Naive thymus-derived CD4-positive, alpha-beta T cell (primary cell): ENCODE results near the gene SLCO4A1. TPM values are rescaled to one million over a fixed set of nuclear protein-coding genes. Genes with fewer than 3 reads are reported as not detected.

ENCODE experiments used
- ATAC-seq: fragments of 150-1000 bp; cut with Tn5 transposase; 2 replicates; pipeline ENCODE4 v1.10.0; 2021; ENCODE audit warnings: mild to moderate bottlenecking, moderate library complexity
- CTCF ChIA-PET: fragments of 350-600 bp; sonication (Branson Sonifier 250); formaldehyde crosslinking; loops from one replicate; lab custom pipeline; 2021; ENCODE audit warnings: antibody characterized with exemption; lab: Charles Lee
- POLR2A ChIA-PET: fragments of 350-600 bp; sonication (Branson Sonifier 250); formaldehyde crosslinking; loops from one replicate; lab custom pipeline; 2021; ENCODE audit warnings: antibody characterized with exemption, inconsistent platforms; lab: Charles Lee
- DNase-seq, 9 donors: peaks; one replicate each; pipeline versions ENCODE4 v3.0.0 to v3.0.0-alpha.2; 2020 to 2022; ENCODE audit warnings: mixed read lengths in 1 of 9
- H3K27ac ChIP-seq: one replicate; pipeline ENCODE4 v1.7.0; 2013; ENCODE audit warnings: mild to moderate bottlenecking, low read depth, low read length, moderate library complexity
- H3K27me3 ChIP-seq, 2 donors: one replicate each; pipeline ENCODE4 v1.7.0; 2013; ENCODE audit warnings: low read length in 2 of 2, mild to moderate bottlenecking in 2 of 2, moderate library complexity in 2 of 2; ENCODE audit not compliant: control insufficient read depth in 2 of 2, insufficient read depth in 2 of 2
- H3K36me3 ChIP-seq, 3 experiments: 1 replicate in 2 of 3; 2 replicates in 1 of 3; pipeline ENCODE4 v1.7.0; 2013; ENCODE audit warnings: low read length in 3 of 3, mild to moderate bottlenecking in 3 of 3, moderate library complexity in 1 of 3; ENCODE audit not compliant: insufficient read depth in 3 of 3, control insufficient read depth in 2 of 3
- H3K4me1 ChIP-seq, 2 donors: one replicate each; pipeline ENCODE4 v1.7.0; 2013; ENCODE audit warnings: low read length in 2 of 2, mild to moderate bottlenecking in 2 of 2, moderate library complexity in 1 of 2; ENCODE audit not compliant: control insufficient read depth in 2 of 2, insufficient read depth in 2 of 2
- H3K4me3 ChIP-seq: 2 replicates; pipeline ENCODE4 v1.7.0; 2013; ENCODE audit warnings: mild to moderate bottlenecking, low read length
- H3K9me3 ChIP-seq, 3 experiments: 1 replicate in 2 of 3; 2 replicates in 1 of 3; pipeline ENCODE4 v1.7.0; 2013; ENCODE audit warnings: low read length in 3 of 3; ENCODE audit not compliant: control insufficient read depth in 2 of 3
- H3K27ac Mint-ChIP-seq, 9 donors: one replicate each; pipeline ENCODE4 v1.8.0; 2020 to 2022; ENCODE audit warnings: mixed read lengths in 9 of 9, mild to moderate bottlenecking in 8 of 9, moderate library complexity in 5 of 9, inconsistent platforms in 2 of 9
- H3K27me3 Mint-ChIP-seq, 5 donors: one replicate each; pipeline ENCODE4 v1.8.0; 2021 to 2022; ENCODE audit warnings: mixed read lengths in 5 of 5, mild to moderate bottlenecking in 1 of 5
- H3K36me3 Mint-ChIP-seq, 5 donors: one replicate each; pipeline ENCODE4 v1.8.0; 2020 to 2022; ENCODE audit warnings: mixed read lengths in 5 of 5, mild to moderate bottlenecking in 3 of 5, inconsistent platforms in 1 of 5
- H3K4me1 Mint-ChIP-seq, 7 donors: one replicate each; pipeline ENCODE4 v1.8.0; 2020 to 2022; ENCODE audit warnings: mixed read lengths in 7 of 7, mild to moderate bottlenecking in 3 of 7, inconsistent platforms in 1 of 7
- H3K4me3 Mint-ChIP-seq, 10 donors: one replicate each; pipeline ENCODE4 v1.8.0; 2020 to 2022; ENCODE audit warnings: mild to moderate bottlenecking in 10 of 10, mixed read lengths in 10 of 10, moderate library complexity in 6 of 10, inconsistent platforms in 2 of 10
- H3K9me3 Mint-ChIP-seq, 11 donors: one replicate each; pipeline ENCODE4 v1.8.0; 2020 to 2022; ENCODE audit warnings: mixed read lengths in 11 of 11, mild to moderate bottlenecking in 4 of 11, inconsistent platforms in 1 of 11, moderate library complexity in 1 of 11
- intact Hi-C, 2 donors: fragments of 100-400 bp; cut with micrococcal nuclease; formaldehyde crosslinking; loops; one replicate each; pipeline ENCODE4 v1.15.1; 2023
- polyA plus RNA-seq, 2 donors: library from polyadenylated mRNA; unstranded; fragments of 300-500 nt; fragmentation: Illumina TruSeq; gene quantifications; one replicate each; pipeline ENCODE4 v1.2.3, GENCODE V29; 2021
- total RNA-seq, 6 experiments: library from RNA in 5 of 6; stranded (reverse) in 5 of 6; gene quantifications; 1 replicate in 5 of 6; 2 replicates in 1 of 6; pipeline ENCODE4 v1.2.3 and lab custom pipeline; 2021 to 2026

The SLCO4A1 gene
- total and polyA plus RNA-seq, 7 experiments from 2014 or later, result 0.36 to 45.5 (median 0.92) TPM

DNA sequence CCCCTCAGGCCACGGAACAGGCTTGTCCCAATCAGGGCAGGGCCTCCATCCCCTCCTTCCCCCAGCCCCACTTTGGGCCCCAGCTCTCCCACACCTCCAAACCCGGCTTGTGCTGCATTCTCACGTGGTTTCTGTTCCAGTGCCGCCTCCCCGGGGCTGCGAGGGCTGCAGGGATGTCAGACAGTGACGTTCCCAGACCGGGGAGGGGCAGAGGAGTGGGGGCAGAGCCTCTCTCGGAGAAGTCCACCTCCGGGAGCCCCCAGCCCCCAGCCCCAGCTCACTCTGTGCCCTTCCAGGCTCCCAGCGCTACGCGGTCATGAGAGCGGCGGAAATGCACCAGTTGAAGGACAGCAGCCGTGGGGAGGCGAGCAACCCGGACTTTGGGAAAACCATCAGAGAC lies 18.5 kb downstream of the SLCO4A1 start:
- Mint-ChIP-seq H3K9me3 (no peaks in the 10 kb centered on the region), H3K4me3 (no peak overlapping the region), H3K27ac (peak overlapping the region in 1 of 9 donors; percentile 13), H3K36me3 (peaks cover 0 to 3% (median 0%) of the 10 kb centered on the region in 5 donors), H3K4me1 (peaks cover 0 to 3% (median 0%) of the 10 kb centered on the region in 7 donors), H3K27me3 (no peaks in the 10 kb centered on the region)
- intact Hi-C loops, result no loop called here
- H3K9me3 ChIP-seq, result no peaks in the 10 kb centered on the region
- no peak for ATAC-seq
- no peak for DNase-seq
- CTCF ChIA-PET, result no interaction called here
- H3K4me1 ChIP-seq, result no peaks in the 10 kb centered on the region
- H3K4me3 ChIP-seq, result no peak overlapping the region
- no peak overlapping the region for H3K27ac ChIP-seq
- POLR2A ChIA-PET, result no interaction called here
- no peaks in the 10 kb centered on the region for H3K36me3 ChIP-seq
- H3K27me3 ChIP-seq, result no peaks in the 10 kb centered on the region

DNA sequence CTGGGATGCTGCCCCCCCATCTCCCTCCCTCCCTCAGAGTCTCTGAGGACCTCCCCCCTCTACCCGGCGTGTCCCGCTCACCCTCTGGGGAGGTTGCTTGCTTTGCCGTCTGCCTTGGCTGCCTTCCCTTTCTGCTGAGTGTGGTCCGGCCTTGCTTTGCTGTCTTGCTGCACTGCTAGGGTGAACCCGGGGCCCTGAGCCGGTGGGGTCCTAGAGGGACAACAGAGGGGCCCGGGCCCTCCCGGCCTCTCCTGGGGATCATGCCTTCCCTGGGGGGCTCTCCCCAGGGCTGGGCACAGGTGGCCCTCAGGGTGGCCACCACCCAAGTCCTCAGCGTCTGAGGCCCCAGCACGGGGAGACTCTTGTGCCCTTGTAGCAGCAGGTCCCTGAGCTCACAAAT lies 19.3 kb downstream of the SLCO4A1 start:
- H3K36me3 Mint-ChIP-seq, result peaks cover 0 to 3% (median 0%) of the 10 kb centered on the region in 5 donors
- no peak overlapping the region for H3K4me3 ChIP-seq
- H3K27me3 Mint-ChIP-seq, result no peaks in the 10 kb centered on the region
- H3K4me3 Mint-ChIP-seq, result no peak overlapping the region
- H3K4me1 ChIP-seq, result no peaks in the 10 kb centered on the region
- no peaks in the 10 kb centered on the region for H3K9me3 ChIP-seq
- no peaks in the 10 kb centered on the region for H3K27me3 ChIP-seq
- no peak for ATAC-seq
- no peak for DNase-seq
- no peaks in the 10 kb centered on the region for H3K9me3 Mint-ChIP-seq
- no peaks in the 10 kb centered on the region for H3K36me3 ChIP-seq
- CTCF ChIA-PET, result no interaction called here
- intact Hi-C loops, result no loop called here
- POLR2A ChIA-PET, result no interaction called here
- no peak overlapping the region for H3K27ac Mint-ChIP-seq
- no peak overlapping the region for H3K27ac ChIP-seq
- H3K4me1 Mint-ChIP-seq, result peaks cover 0 to 3% (median 0%) of the 10 kb centered on the region in 7 donors

DNA sequence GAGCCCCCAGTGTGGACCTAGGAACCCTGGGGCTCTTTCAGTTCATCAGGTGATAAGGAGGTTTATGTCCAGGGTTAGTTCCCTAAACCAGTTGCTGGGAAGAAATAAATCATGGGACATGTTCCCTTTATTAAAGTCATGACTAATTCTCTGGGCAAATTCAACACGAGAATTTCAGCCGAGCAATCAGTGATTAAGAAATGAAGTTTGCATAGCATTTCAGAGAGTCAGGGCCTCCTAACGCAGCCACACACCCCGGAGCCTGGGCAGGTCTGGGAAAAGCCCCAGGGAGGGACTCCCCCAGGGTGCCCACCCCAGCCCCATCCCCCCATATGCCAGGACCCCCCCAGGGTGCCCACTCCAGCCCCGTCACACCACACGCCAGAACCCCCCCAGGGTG lies 20.1 kb downstream of the SLCO4A1 start:
- no peak overlapping the region for H3K27ac Mint-ChIP-seq
- intact Hi-C loops, result no loop called here
- no peak overlapping the region for H3K4me3 Mint-ChIP-seq
- Histone ChIP-seq H3K27ac (no peak overlapping the region), H3K36me3 (no peaks in the 10 kb centered on the region), H3K4me3 (no peak overlapping the region), H3K9me3 (no peaks in the 10 kb centered on the region), H3K27me3 (no peaks in the 10 kb centered on the region), H3K4me1 (no peaks in the 10 kb centered on the region)
- H3K9me3 Mint-ChIP-seq, result no peaks in the 10 kb centered on the region
- ATAC-seq (peak; percentile 38), DNase-seq (no peak)
- H3K27me3 Mint-ChIP-seq, result no peaks in the 10 kb centered on the region
- peaks cover 0 to 3% (median 0%) of the 10 kb centered on the region in 5 donors for H3K36me3 Mint-ChIP-seq
- peaks cover 0 to 5% (median 0%) of the 10 kb centered on the region in 7 donors for H3K4me1 Mint-ChIP-seq
- CTCF ChIA-PET, result no interaction called here
- POLR2A ChIA-PET, result no interaction called here

DNA sequence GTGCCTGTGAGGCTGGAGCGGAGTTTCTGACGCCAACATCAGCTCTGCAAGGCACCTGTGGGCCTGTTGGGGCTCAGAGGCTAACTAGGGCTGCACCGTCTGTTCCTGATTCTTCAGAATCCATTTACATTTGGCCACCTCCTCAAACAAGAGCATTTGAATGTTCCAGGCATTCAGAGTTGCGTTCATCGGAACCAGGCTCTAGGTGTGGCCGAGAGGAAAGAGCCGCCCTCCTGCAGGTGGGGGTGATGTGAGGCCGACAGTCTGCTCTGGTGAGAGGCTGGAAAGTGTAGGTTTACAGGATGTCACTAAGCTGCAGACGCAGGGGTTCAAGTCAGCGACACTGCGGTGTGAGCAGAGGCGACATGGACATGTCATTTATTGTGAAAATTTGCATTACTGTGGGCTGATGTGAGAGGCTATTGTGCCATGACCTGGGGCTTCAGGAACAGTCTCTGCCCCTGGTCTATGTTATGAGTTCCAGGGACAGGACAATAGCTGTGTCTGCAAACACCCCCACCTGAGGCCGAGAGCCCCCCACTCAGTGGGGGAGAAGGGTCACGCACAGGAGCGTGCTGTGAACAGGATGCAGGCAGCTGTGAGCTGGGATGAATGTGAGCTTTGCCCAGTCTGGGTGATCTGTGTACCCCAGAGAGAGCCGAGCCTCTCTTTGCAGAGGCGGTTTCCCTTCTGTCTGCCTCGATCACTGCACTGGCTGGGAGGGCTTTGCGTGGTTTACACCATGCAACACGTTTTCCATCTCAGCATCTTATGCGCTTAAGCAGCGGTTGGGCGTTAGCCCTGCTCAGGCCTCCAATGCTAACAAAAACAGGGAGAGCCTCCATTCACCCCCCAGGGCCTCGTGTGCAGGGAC lies 21.1 kb downstream of the SLCO4A1 start:
- CTCF ChIA-PET, result no interaction called here
- no peak overlapping the region for H3K27ac ChIP-seq
- peaks cover 0 to 7% (median 0%) of the 10 kb centered on the region in 5 donors for H3K36me3 Mint-ChIP-seq
- DNase-seq, result no peak
- POLR2A ChIA-PET, result interaction anchor here (0.6 kb wide), 1 partner anchor 11 kb away, joined by 5 read pairs; no protein-coding TSS in a partner anchor
- H3K9me3 ChIP-seq, result no peaks in the 10 kb centered on the region
- H3K4me3 Mint-ChIP-seq, result no peak overlapping the region
- no peak overlapping the region for H3K4me3 ChIP-seq
- intact Hi-C loops, result no loop called here
- H3K9me3 Mint-ChIP-seq, result no peaks in the 10 kb centered on the region
- H3K4me1 ChIP-seq, result no peaks in the 10 kb centered on the region
- no peak for ATAC-seq
- no peaks in the 10 kb centered on the region for H3K27me3 Mint-ChIP-seq
- no peaks in the 10 kb centered on the region for H3K36me3 ChIP-seq
- H3K27me3 ChIP-seq, result no peaks in the 10 kb centered on the region
- H3K27ac Mint-ChIP-seq, result peak overlapping the region in 1 of 9 donors; percentile 13
- peaks cover 0 to 5% (median 0%) of the 10 kb centered on the region in 7 donors for H3K4me1 Mint-ChIP-seq

DNA sequence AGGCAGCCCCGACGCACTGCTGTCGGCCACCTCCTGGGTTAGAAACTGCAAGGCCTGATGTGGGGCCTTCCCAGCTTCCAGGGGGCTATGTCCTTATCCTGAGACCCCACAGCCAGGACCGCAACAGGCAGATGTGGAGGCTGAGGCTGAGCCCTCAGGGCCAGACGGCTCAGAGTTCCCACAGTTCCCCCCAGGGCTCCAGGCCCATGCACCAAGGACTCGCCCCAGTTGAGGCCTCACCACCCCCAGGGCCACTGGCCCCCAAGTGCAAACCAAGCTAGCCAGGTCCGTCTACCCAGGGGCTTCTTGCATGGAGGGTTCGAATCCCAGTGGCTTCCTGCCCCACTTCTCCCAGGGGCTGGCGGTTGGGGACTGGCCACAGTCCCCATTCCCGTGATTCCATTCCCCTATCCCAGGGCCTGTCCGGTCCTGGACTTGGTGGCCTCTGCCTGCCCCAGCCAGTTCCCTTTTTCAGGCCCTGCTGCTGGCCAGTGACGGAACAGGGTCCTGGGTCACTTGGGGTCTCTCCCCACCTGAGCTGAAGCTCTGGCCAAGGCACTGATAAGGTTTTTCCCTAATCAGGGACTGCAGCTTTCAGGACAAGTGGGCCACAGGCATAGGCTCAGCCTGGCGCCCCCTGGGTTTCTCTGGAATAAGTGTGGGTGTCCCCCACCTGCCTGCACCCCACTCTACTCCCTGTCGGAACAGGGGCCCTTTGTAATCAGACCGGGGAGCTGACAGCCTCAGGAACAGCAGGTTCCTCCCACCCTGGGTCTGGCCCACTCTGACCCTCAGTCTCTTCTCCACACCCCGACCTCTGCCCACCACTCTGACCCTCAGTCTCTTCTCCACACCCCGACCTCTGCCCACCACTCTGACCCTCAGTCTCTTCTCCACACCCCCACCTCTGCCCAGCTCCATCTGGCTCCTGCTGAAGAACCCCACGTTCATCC lies 22.0 kb downstream of the SLCO4A1 start:
- Histone ChIP-seq H3K4me1 (no peaks in the 10 kb centered on the region), H3K27ac (no peak overlapping the region), H3K9me3 (no peaks in the 10 kb centered on the region), H3K36me3 (no peaks in the 10 kb centered on the region), H3K4me3 (no peak overlapping the region), H3K27me3 (no peaks in the 10 kb centered on the region)
- Mint-ChIP-seq H3K4me1 (peaks cover 0 to 2% (median 0%) of the 10 kb centered on the region in 7 donors), H3K27me3 (no peaks in the 10 kb centered on the region), H3K36me3 (peaks cover 0 to 10% (median 0%) of the 10 kb centered on the region in 5 donors), H3K27ac (peak overlapping the region in 1 of 9 donors; percentile 23), H3K9me3 (no peaks in the 10 kb centered on the region), H3K4me3 (no peak overlapping the region)
- DNase-seq (no peak), ATAC-seq (no peak)
- CTCF ChIA-PET, result no interaction called here
- POLR2A ChIA-PET, result interaction anchor here (0.6 kb wide), 1 partner anchor 10 kb away, joined by 5 read pairs; no protein-coding TSS in a partner anchor
- intact Hi-C loops, result no loop called here

DNA sequence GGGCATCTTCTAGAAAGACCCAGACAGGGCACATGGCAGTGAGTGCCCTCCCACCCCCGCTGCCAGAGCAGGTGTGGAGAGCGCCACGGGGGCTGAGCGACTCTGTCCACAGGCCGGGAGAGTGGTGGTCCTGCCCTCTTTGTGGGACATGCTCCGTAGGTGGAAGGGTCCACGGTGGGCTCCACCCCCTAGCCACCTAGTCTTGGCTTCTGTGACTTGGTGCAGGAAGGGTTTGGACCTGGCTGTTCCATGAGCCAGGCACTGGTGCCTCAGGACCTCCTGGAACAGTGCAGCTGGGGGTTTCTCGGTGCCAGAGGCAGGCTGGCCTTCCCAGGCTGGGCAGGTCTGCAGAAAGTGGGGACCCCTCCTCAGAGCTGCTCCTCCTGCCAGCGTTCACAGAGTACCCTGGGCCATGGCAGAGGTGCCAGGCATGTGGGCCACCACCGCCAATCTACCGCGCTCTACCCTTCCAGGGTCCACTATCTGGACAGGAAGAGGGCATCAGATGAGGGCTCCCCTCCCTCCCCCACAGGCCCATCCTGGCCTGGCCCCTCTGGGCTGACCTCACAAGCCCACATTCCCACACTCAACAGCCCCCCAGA lies 23.0 kb downstream of the SLCO4A1 start:
- Mint-ChIP-seq H3K27ac (no peak overlapping the region), H3K4me3 (no peak overlapping the region), H3K36me3 (peaks cover 0 to 10% (median 0%) of the 10 kb centered on the region in 5 donors), H3K9me3 (no peaks in the 10 kb centered on the region), H3K4me1 (peaks cover 0 to 2% (median 0%) of the 10 kb centered on the region in 7 donors), H3K27me3 (no peaks in the 10 kb centered on the region)
- H3K9me3 ChIP-seq, result no peaks in the 10 kb centered on the region
- CTCF ChIA-PET, result interaction anchor here (1.4 kb wide), 1 partner anchor 143 kb away, joined by 4 read pairs; no protein-coding TSS in a partner anchor
- H3K27me3 ChIP-seq, result no peaks in the 10 kb centered on the region
- ATAC-seq (no peak), DNase-seq (no peak)
- no peak overlapping the region for H3K27ac ChIP-seq
- H3K4me1 ChIP-seq, result no peaks in the 10 kb centered on the region
- H3K36me3 ChIP-seq, result no peaks in the 10 kb centered on the region
- POLR2A ChIA-PET, result interaction anchor here (1.1 kb wide), 1 partner anchor 10 kb away, joined by 3 read pairs; no protein-coding TSS in a partner anchor
- no peak overlapping the region for H3K4me3 ChIP-seq
- intact Hi-C loops, result no loop called here
